HepG2 (cell line): ENCODE data around the gene ELP6. TPM values are rescaled to one million over a fixed set of nuclear protein-coding genes. Genes with fewer than 3 reads are reported as not detected.

Experiments
- ARID4A ChIP-seq: sonication (generic); formaldehyde crosslinking; IDR thresholded peaks from 2 replicates; pipeline ENCODE4 v1.5.0; 2020; ENCODE audit warnings: mild to moderate bottlenecking, missing genetic modification reagents, borderline replicate concordance
- BATF2 ChIP-seq: sonication (generic); formaldehyde crosslinking; IDR thresholded peaks from 2 replicates; pipeline ENCODE4 v1.8.0; 2022; ENCODE audit warnings: mild to moderate bottlenecking, missing genetic modification reagents, moderate library complexity
- CAMTA2 ChIP-seq: sonication (generic); formaldehyde crosslinking; IDR thresholded peaks from 2 replicates; pipeline ENCODE4 v1.4.0; 2020; ENCODE audit warnings: mild to moderate bottlenecking, missing genetic modification reagents, borderline replicate concordance
- CENPT ChIP-seq: sonication (generic); formaldehyde crosslinking; IDR thresholded peaks from 2 replicates; pipeline ENCODE4 v1.8.0; 2022; ENCODE audit warnings: low read depth, mild to moderate bottlenecking, moderate library complexity, missing genetic modification reagents
- DNMT3B ChIP-seq: conservative IDR thresholded peaks from 2 replicates; pipeline ENCODE4 v1.6.1; 2016; ENCODE audit warnings: missing biosample characterization, control low read depth
- KMT2A ChIP-seq: sonication (generic); formaldehyde crosslinking; IDR thresholded peaks from 2 replicates; pipeline ENCODE4 v1.4.0; 2020; ENCODE audit warnings: missing genetic modification reagents
- PAF1 ChIP-seq: IDR thresholded peaks from 2 replicates; pipeline ENCODE4 v1.6.1; 2016; ENCODE audit warnings: missing genetic modification reagents, missing compliant biosample characterization
- ZFY ChIP-seq: sonication (generic); formaldehyde crosslinking; IDR thresholded peaks from 2 replicates; pipeline ENCODE4 v1.4.0; 2020; ENCODE audit warnings: missing genetic modification reagents
- ZIK1 ChIP-seq: sonication (generic); formaldehyde crosslinking; IDR thresholded peaks from 2 replicates; pipeline ENCODE4 v1.5.0; 2020; ENCODE audit warnings: mild to moderate bottlenecking, low read depth, missing genetic modification reagents, borderline replicate concordance
- ZNF556 ChIP-seq: sonication (generic); formaldehyde crosslinking; IDR thresholded peaks from 2 replicates; pipeline ENCODE4 v1.4.0; 2020; ENCODE audit warnings: mild to moderate bottlenecking, missing genetic modification reagents, borderline replicate concordance
- ZNF709 ChIP-seq: sonication (generic); formaldehyde crosslinking; IDR thresholded peaks from 2 replicates; pipeline ENCODE4 v1.5.0; 2020; ENCODE audit warnings: mild to moderate bottlenecking, missing genetic modification reagents
- ZNF749 ChIP-seq: sonication (generic); formaldehyde crosslinking; IDR thresholded peaks from 2 replicates; pipeline ENCODE4 v1.8.0; 2022; ENCODE audit warnings: mild to moderate bottlenecking, missing genetic modification reagents, moderate library complexity, borderline replicate concordance
- polyA plus RNA-seq, 8 experiments: library from polyadenylated mRNA; depleted of rRNA in 3 of 8; stranded (reverse) in 7 of 8; unstranded in 1 of 8; fragments of >200 nt; fragmentation: Illumina TruSeq in 4 of 8; extraction: Trizol in 4 of 8; gene quantifications; 2 replicates each; pipeline versions ENCODE4 v1.2.1 to v1.2.3, GENCODE V29; 2011 to 2016; ENCODE audit warnings: low read depth in 4 of 8, missing spikeins in 1 of 8, mixed read lengths in 1 of 8; ENCODE audit not compliant: insufficient read depth in 1 of 8
- total RNA-seq, 5 experiments: library from RNA; depleted of rRNA; stranded (reverse); fragments of >200 nt; fragmentation: Illumina TruSeq; extraction: Trizol; gene quantifications; 2 replicates each; pipeline ENCODE4 v1.2.3, GENCODE V29; 2016; ENCODE audit warnings: low read depth in 1 of 5
- TF ChIP-seq, protein P1 (sequence below): sonication (generic); formaldehyde crosslinking; IDR thresholded peaks from 2 replicates; pipeline ENCODE4 v1.5.0; 2020; ENCODE audit warnings: missing genetic modification reagents
- TF ChIP-seq, protein P2 (sequence below): IDR thresholded peaks from 2 replicates; pipeline ENCODE4 v1.6.1; 2018; ENCODE audit warnings: missing genetic modification reagents, mild to moderate bottlenecking, missing compliant biosample characterization
- TF ChIP-seq, protein P3 (sequence below): sonication (generic); formaldehyde crosslinking; IDR thresholded peaks from 2 replicates; pipeline ENCODE4 v1.4.0; 2020; ENCODE audit warnings: missing genetic modification reagents, borderline replicate concordance

ELP6 gene
- total and polyA plus RNA-seq, 2 of the 13 experiments (the other 11 are each of a cell fraction or from before 2014, with no cell fraction given), result 45.0 to 49.3 TPM

- TF ChIP-seq ARID4A (CRISPR knock-in tag) (peak; percentile 49; the same call in 1 of the 2 replicates), PAF1 (no peak), ZNF556 (0 out of 2 replicates have a peak, but pooled peaks have one; percentile 51), ZNF709 (CRISPR knock-in tag) (peak; percentile 66; the same call in 1 of the 2 replicates), ZNF749 (peak; percentile 69), ZIK1 (no peak; the same call in 1 of the 2 replicates), CENPT (CRISPR knock-in tag) (no peak), DNMT3B (no peak), BATF2 (no peak), CAMTA2 (CRISPR knock-in tag) (no peak), ZFY (CRISPR knock-in tag) (peak; percentile 37; the same call in 1 of the 2 replicates), KMT2A (CRISPR knock-in tag) (0 out of 2 replicates have a peak, but pooled peaks have one; percentile 37)
- TF ChIP-seq, protein P1, sequence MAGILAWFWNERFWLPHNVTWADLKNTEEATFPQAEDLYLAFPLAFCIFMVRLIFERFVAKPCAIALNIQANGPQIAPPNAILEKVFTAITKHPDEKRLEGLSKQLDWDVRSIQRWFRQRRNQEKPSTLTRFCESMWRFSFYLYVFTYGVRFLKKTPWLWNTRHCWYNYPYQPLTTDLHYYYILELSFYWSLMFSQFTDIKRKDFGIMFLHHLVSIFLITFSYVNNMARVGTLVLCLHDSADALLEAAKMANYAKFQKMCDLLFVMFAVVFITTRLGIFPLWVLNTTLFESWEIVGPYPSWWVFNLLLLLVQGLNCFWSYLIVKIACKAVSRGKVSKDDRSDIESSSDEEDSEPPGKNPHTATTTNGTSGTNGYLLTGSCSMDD, result no peak
- TF ChIP-seq, protein P2, sequence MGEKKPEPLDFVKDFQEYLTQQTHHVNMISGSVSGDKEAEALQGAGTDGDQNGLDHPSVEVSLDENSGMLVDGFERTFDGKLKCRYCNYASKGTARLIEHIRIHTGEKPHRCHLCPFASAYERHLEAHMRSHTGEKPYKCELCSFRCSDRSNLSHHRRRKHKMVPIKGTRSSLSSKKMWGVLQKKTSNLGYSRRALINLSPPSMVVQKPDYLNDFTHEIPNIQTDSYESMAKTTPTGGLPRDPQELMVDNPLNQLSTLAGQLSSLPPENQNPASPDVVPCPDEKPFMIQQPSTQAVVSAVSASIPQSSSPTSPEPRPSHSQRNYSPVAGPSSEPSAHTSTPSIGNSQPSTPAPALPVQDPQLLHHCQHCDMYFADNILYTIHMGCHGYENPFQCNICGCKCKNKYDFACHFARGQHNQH (CRISPR knock-in tag), result peak; percentile 18; the same call in 1 of the 2 replicates
- TF ChIP-seq, protein P3, sequence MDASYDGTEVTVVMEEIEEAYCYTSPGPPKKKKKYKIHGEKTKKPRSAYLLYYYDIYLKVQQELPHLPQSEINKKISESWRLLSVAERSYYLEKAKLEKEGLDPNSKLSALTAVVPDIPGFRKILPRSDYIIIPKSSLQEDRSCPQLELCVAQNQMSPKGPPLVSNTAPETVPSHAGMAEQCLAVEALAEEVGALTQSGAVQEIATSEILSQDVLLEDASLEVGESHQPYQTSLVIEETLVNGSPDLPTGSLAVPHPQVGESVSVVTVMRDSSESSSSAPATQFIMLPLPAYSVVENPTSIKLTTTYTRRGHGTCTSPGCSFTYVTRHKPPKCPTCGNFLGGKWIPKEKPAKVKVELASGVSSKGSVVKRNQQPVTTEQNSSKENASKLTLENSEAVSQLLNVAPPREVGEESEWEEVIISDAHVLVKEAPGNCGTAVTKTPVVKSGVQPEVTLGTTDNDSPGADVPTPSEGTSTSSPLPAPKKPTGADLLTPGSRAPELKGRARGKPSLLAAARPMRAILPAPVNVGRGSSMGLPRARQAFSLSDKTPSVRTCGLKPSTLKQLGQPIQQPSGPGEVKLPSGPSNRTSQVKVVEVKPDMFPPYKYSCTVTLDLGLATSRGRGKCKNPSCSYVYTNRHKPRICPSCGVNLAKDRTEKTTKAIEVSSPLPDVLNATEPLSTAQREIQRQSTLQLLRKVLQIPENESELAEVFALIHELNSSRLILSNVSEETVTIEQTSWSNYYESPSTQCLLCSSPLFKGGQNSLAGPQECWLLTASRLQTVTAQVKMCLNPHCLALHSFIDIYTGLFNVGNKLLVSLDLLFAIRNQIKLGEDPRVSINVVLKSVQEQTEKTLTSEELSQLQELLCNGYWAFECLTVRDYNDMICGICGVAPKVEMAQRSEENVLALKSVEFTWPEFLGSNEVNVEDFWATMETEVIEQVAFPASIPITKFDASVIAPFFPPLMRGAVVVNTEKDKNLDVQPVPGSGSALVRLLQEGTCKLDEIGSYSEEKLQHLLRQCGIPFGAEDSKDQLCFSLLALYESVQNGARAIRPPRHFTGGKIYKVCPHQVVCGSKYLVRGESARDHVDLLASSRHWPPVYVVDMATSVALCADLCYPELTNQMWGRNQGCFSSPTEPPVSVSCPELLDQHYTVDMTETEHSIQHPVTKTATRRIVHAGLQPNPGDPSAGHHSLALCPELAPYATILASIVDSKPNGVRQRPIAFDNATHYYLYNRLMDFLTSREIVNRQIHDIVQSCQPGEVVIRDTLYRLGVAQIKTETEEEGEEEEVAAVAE (CRISPR knock-in tag), result peak; percentile 74; the same call in 1 of the 2 replicates
Observed at GRCh38 chr3:47522082-47522987, 8.8 kb upstream of the ELP6 start (continued).
